ENCODE results near the gene STK32B. TPM values are rescaled to one million over a fixed set of nuclear protein-coding genes. Genes with fewer than 3 reads are reported as not detected.

Gene STK32B
- total and polyA plus RNA-seq, 2 of the 8 experiments (the other 6 are each of a cell fraction or from before 2014, with no cell fraction given): 2.3 to 2.5 TPM

DNA sequence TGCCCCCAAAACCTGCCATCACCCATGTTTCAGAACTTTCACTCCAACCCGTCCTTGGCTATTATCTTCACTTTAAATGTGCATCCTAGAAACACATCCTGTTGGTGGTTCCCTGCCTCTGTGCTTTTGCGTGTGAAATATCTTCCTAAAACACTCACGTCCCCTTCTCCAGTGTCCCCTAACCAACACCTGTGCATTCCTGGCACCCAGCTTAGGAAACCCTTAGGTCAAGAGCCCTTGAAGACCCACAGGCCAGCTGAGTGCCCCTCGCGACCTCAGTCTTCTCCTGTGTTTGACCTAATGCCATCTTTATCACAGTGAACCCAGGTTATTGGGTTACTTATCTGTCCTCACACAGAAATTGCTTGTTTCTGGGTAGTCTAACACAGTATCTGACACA lies 117.6 kb downstream of the STK32B start:
- WGBS, 2 experiments (ENCODE audit: extremely low coverage in 1 of 2, insufficient coverage in 1 of 2, insufficient read length in 1 of 2, insufficient replicate concordance in 2 of 2, low coverage in 1 of 2, low lambda C conversion rate in 2 of 2, missing lambda C conversion rate in 1 of 2): 92% methylated on average over 5 of the region's 5 CpGs; no CpG with 5 or more reads in 1 of the 2 experiments
- TF ChIP-seq BRCA1 (IDR thresholded peaks at IDR 0.05; ENCODE audit: low read depth, low read length) (no peak), SRF (IDR thresholded peaks at IDR 0.05; ENCODE audit: low read depth, low read length) (no peak), KDM4A (IDR thresholded peaks at IDR 0.05; ENCODE audit: low read depth, low read length, severe bottlenecking) (no peak), SUZ12 (IDR thresholded peaks at IDR 0.05; ENCODE audit: low read length) (no peak), SIX5 (IDR thresholded peaks at IDR 0.05; ENCODE audit: low read depth, low read length) (no peak), CREB1 (IDR thresholded peaks at IDR 0.05) (no peak), BACH1 (IDR thresholded peaks at IDR 0.05; ENCODE audit: low read length) (no peak), JUND (IDR thresholded peaks at IDR 0.05; ENCODE audit: low read length) (no peak), CHD2 (IDR thresholded peaks at IDR 0.05; ENCODE audit: low read length) (no peak), CEBPB (IDR thresholded peaks at IDR 0.05; ENCODE audit: low read depth, low read length) (no peak), ZNF274 (IDR thresholded peaks at IDR 0.05; ENCODE audit: borderline replicate concordance, extremely low read depth, low read length) (no peak), RBBP5 (IDR thresholded peaks at IDR 0.05; ENCODE audit: borderline replicate concordance, low read depth, low read length) (no peak)
- TF ChIP-seq, protein P1, sequence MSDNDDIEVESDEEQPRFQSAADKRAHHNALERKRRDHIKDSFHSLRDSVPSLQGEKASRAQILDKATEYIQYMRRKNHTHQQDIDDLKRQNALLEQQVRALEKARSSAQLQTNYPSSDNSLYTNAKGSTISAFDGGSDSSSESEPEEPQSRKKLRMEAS (IDR thresholded peaks at IDR 0.05): no peak
- no peak overlapping the region for H2BK20ac ChIP-seq (ENCODE audit: low read length)
- H2AK5ac ChIP-seq (ENCODE audit: low read depth, low read length): no peak overlapping the region
- H3K23ac ChIP-seq (ENCODE audit: insufficient read length): no peak overlapping the region
- H2BK12ac ChIP-seq (ENCODE audit: low read depth, low read length): no peak overlapping the region
- H2BK5ac ChIP-seq (ENCODE audit: low read depth, low read length): no peak overlapping the region
- H3K9ac ChIP-seq (replicated peaks in 1 of 4; ENCODE audit: extremely low read depth in 1 of 4, low read depth in 3 of 4, low read length in 3 of 4): no peak overlapping the region
- no peak overlapping the region for H4K5ac ChIP-seq (ENCODE audit: insufficient read length, low read depth, low read length)
- H3K36me3 ChIP-seq (ENCODE audit: control insufficient read depth in 2 of 4, insufficient read depth in 4 of 4, low read length in 3 of 4): no peaks in the 10 kb centered on the region
- peaks cover 0 to 2% of the 10 kb centered on the region in 2 experiments; a peak in 1 of 4 replicates for H3K9me3 ChIP-seq (ENCODE audit: insufficient read depth in 2 of 2, low read depth in 1 of 2, low read length in 1 of 2)
- H2AFZ ChIP-seq (ENCODE audit: low read length): no peak overlapping the region
- H3K23me2 ChIP-seq (ENCODE audit: low read depth, low read length): no peaks in the 10 kb centered on the region
- no peak overlapping the region for H3K18ac ChIP-seq (ENCODE audit: extremely low read depth, low read length)
- H2BK120ac ChIP-seq (replicated peaks; ENCODE audit: low read depth, low read length): no peak overlapping the region
- no peak overlapping the region for H4K91ac ChIP-seq (replicated peaks; ENCODE audit: insufficient read length, low read length)
- H3K4me3 ChIP-seq (ENCODE audit: extremely low read depth in 1 of 4, insufficient read depth in 2 of 4, low read depth in 3 of 4, low read length in 4 of 4): no peak overlapping the region
- no peak overlapping the region for H4K8ac ChIP-seq (ENCODE audit: extremely low read depth, insufficient read depth, low read length)
- CTCF ChIA-PET (ENCODE audit: partially characterized antibody): no interaction called here
- no peaks in the 10 kb centered on the region; a peak in 1 of 7 replicates for H3K27me3 ChIP-seq (replicated peaks in 1 of 4; ENCODE audit: control insufficient read depth in 3 of 4, extremely low read depth in 1 of 4, insufficient read depth in 3 of 4, low read length in 3 of 4)
- no peak overlapping the region for H3K56ac ChIP-seq (replicated peaks; ENCODE audit: insufficient read length, low read depth, low read length)
- no peak overlapping the region for H2BK15ac ChIP-seq (ENCODE audit: low read length)
- no peaks in the 10 kb centered on the region for H3K79me1 ChIP-seq (ENCODE audit: low read depth, low read length)
- H3K4ac ChIP-seq (replicated peaks; ENCODE audit: insufficient read length, low read depth, low read length): no peak overlapping the region
- no peak overlapping the region for H3K4me2 ChIP-seq (ENCODE audit: insufficient read depth in 1 of 2, low read depth in 2 of 2, low read length in 2 of 2)
- FAIRE-seq (no peak), DNase-seq (ENCODE audit: low read depth in 1 of 2, low spot score in 2 of 2) (no peak)
- H3K27ac ChIP-seq (ENCODE audit: low read depth, low read length): no peak overlapping the region
- no peaks in the 10 kb centered on the region for H3K79me2 ChIP-seq (ENCODE audit: control insufficient read depth in 1 of 2, insufficient read depth in 2 of 2, low read length in 2 of 2)
- peaks cover 0 to 9% (median 6%) of the 10 kb centered on the region in 4 experiments for H3K4me1 ChIP-seq (replicated peaks in 1 of 4; ENCODE audit: control insufficient read depth in 3 of 4, insufficient read depth in 4 of 4, low read length in 3 of 4)
- POLR2A ChIA-PET (ENCODE audit: partially characterized antibody): no interaction called here
- no peak overlapping the region for H3K14ac ChIP-seq (ENCODE audit: insufficient read length)
- no peaks in the 10 kb centered on the region for H4K20me1 ChIP-seq (replicated peaks in 1 of 2; ENCODE audit: control insufficient read depth in 1 of 2, insufficient read depth in 2 of 2, low read length in 2 of 2)

All from H1 (cell line).